Ishikawa (cell line): Measurements from ENCODE around the gene KIFC1.

Source experiments
- CEBPB ChIP-seq: IDR thresholded peaks from 2 replicates; pipeline ENCODE4 v1.6.1; 2012
- CREB1 ChIP-seq: IDR thresholded peaks from 2 replicates; pipeline ENCODE4 v1.6.1; 2012; ENCODE audit warnings: low read depth
- EGR1 ChIP-seq: IDR thresholded peaks from 2 replicates; pipeline ENCODE4 v1.6.1; 2012
- EP300 ChIP-seq: IDR thresholded peaks from 2 replicates; pipeline ENCODE4 v1.6.1; 2012; ENCODE audit warnings: borderline replicate concordance
- FOXM1 ChIP-seq: IDR thresholded peaks from 2 replicates; pipeline ENCODE4 v1.6.1; 2012; ENCODE audit warnings: low read depth, borderline replicate concordance
- MAX ChIP-seq: IDR thresholded peaks from 2 replicates; pipeline ENCODE4 v1.6.1; 2012
- NFIC ChIP-seq: IDR thresholded peaks from 2 replicates; pipeline ENCODE4 v1.6.1; 2012
- RAD21 ChIP-seq: IDR thresholded peaks from 2 replicates; pipeline ENCODE4 v1.6.1; 2012; ENCODE audit warnings: low read depth
- REST ChIP-seq: IDR thresholded peaks from 2 replicates; pipeline ENCODE4 v1.6.1; 2012; ENCODE audit warnings: low read depth, mild to moderate bottlenecking
- TAF1 ChIP-seq: IDR thresholded peaks from 2 replicates; pipeline ENCODE4 v1.6.1; 2012; ENCODE audit warnings: low read depth, mild to moderate bottlenecking
- TCF12 ChIP-seq: IDR thresholded peaks from 2 replicates; pipeline ENCODE4 v1.6.1; 2012; ENCODE audit warnings: low read depth
- TEAD4 ChIP-seq: IDR thresholded peaks from 2 replicates; pipeline ENCODE4 v1.6.1; 2012
- USF1 ChIP-seq: IDR thresholded peaks from 2 replicates; pipeline ENCODE4 v1.6.1; 2012
- YY1 ChIP-seq: IDR thresholded peaks from 2 replicates; pipeline ENCODE4 v1.6.1; 2012; ENCODE audit warnings: low read depth
- ZBTB7A ChIP-seq: IDR thresholded peaks from 2 replicates; pipeline ENCODE4 v1.6.1; 2012; ENCODE audit warnings: low read depth

KIFC1 gene

GRCh38 chr6:33347816-33348215 lies 43.8 kb upstream of the KIFC1 start:
- no peak for TF ChIP-seq EP300
- TF ChIP-seq CEBPB: no peak
- TF ChIP-seq CREB1: no peak
- TF ChIP-seq REST: no peak
- no peak for TF ChIP-seq YY1
- TF ChIP-seq TEAD4: no peak
- no peak for TF ChIP-seq TCF12
- no peak for TF ChIP-seq TAF1

- TF ChIP-seq ZBTB7A (no peak), TEAD4 (no peak), MAX (no peak), EGR1 (no peak), CREB1 (no peak), NFIC (no peak), TCF12 (no peak), TAF1 (no peak), FOXM1 (no peak), CEBPB (no peak), REST (no peak), USF1 (no peak), YY1 (no peak), EP300 (no peak), RAD21 (no peak)
Observed at GRCh38 chr6:33356295-33356694, 35.3 kb upstream of the KIFC1 start.

- TF ChIP-seq CEBPB (no peak), TAF1 (no peak), TEAD4 (no peak), TCF12 (no peak), REST (no peak), YY1 (no peak)
Observed at GRCh38 chr6:33359331-33359730, 32.3 kb upstream of the KIFC1 start.

GRCh38 chr6:33367009-33367714 lies 24.5 kb upstream of the KIFC1 start:
- no peak for TF ChIP-seq EP300
- no peak for TF ChIP-seq YY1
- TF ChIP-seq USF1: no peak
- TF ChIP-seq TCF12: no peak
- TF ChIP-seq TEAD4: no peak
- no peak for TF ChIP-seq NFIC
- no peak for TF ChIP-seq ZBTB7A
- no peak for TF ChIP-seq CEBPB
- TF ChIP-seq MAX: no peak
- no peak for TF ChIP-seq FOXM1
- TF ChIP-seq CREB1: no peak
- no peak for TF ChIP-seq EGR1
- TF ChIP-seq TAF1: no peak
- no peak for TF ChIP-seq REST
- no peak for TF ChIP-seq RAD21
